GM23338 (cell line): ENCODE data around the gene ARHGDIA. TPM values are rescaled to one million over a fixed set of nuclear protein-coding genes. Genes with fewer than 3 reads are reported as not detected.

ENCODE experiments used
- ATAC-seq: fragments of 200-7000 bp; cut with Tn5 transposase; 3 replicates; pipeline ENCODE4 v1.9.1; 2020
- DNase-seq: peaks from one replicate; pipeline ENCODE4 v3.0.0-alpha.2; 2015; ENCODE audit warnings: low spot score
- H2AFZ ChIP-seq: fragments of 200-600 bp; sonication (generic); 2 replicates; pipeline ENCODE4 v1.8.0; 2016; ENCODE audit warnings: antibody characterized with exemption, mild to moderate bottlenecking, moderate library complexity
- H3F3A ChIP-seq: fragments of 200-600 bp; sonication (generic); replicated peaks from 2 replicates; pipeline ENCODE4 v1.8.0; 2017; ENCODE audit warnings: antibody characterized with exemption, mixed run types, low read depth
- H3K27ac ChIP-seq: fragments of 200-600 bp; sonication (generic); 2 replicates; pipeline ENCODE4 v1.6.1; 2016; ENCODE audit warnings: low read depth
- H3K27me3 ChIP-seq: fragments of 200-600 bp; sonication (generic); 2 replicates; pipeline ENCODE4 v1.8.0; 2016; ENCODE audit warnings: mild to moderate bottlenecking, mixed run types, moderate library complexity; ENCODE audit not compliant: insufficient read depth
- H3K36me3 ChIP-seq: fragments of 200-600 bp; sonication (generic); 2 replicates; pipeline ENCODE4 v1.8.0; 2016; ENCODE audit warnings: mild to moderate bottlenecking; ENCODE audit not compliant: insufficient read depth
- H3K4me1 ChIP-seq: fragments of 200-600 bp; sonication (generic); 2 replicates; pipeline ENCODE4 v1.8.0; 2016; ENCODE audit warnings: mild to moderate bottlenecking, moderate library complexity; ENCODE audit not compliant: insufficient read depth
- H3K4me2 ChIP-seq: fragments of 200-600 bp; sonication (generic); 2 replicates; pipeline ENCODE4 v1.7.1; 2017; ENCODE audit warnings: mixed run types
- H3K4me3 ChIP-seq: fragments of 200-600 bp; sonication (generic); 2 replicates; pipeline ENCODE4 v1.6.1; 2016; ENCODE audit warnings: mixed run types
- H3K79me2 ChIP-seq: fragments of 200-600 bp; sonication (generic); replicated peaks from 2 replicates; pipeline ENCODE4 v1.8.0; 2017; ENCODE audit warnings: mild to moderate bottlenecking; ENCODE audit not compliant: insufficient read depth
- H3K9me2 ChIP-seq: fragments of 200-600 bp; sonication (generic); 2 replicates; pipeline ENCODE4 v1.8.0; 2017; ENCODE audit not compliant: insufficient read depth
- H4K20me1 ChIP-seq: fragments of 200-600 bp; sonication (generic); replicated peaks from 2 replicates; pipeline ENCODE4 v1.8.0; 2017; ENCODE audit warnings: mild to moderate bottlenecking; ENCODE audit not compliant: insufficient read depth
- H3K27ac Mint-ChIP-seq: 2 replicates; pipeline ENCODE4 v1.8.0; 2020; ENCODE audit warnings: inconsistent platforms, mild to moderate bottlenecking, moderate library complexity, mixed read lengths
- H3K27me3 Mint-ChIP-seq: 3 replicates; pipeline ENCODE4 v1.8.0; 2022; ENCODE audit warnings: low read depth, mild to moderate bottlenecking, moderate library complexity, mixed read lengths, inconsistent platforms; ENCODE audit not compliant: insufficient read depth, poor library complexity
- H3K36me3 Mint-ChIP-seq: 3 replicates; pipeline ENCODE4 v1.8.0; 2021; ENCODE audit warnings: low read depth, mild to moderate bottlenecking, inconsistent platforms, moderate library complexity, mixed read lengths
- H3K4me1 Mint-ChIP-seq: 3 replicates; pipeline ENCODE4 v1.8.0; 2020; ENCODE audit warnings: mild to moderate bottlenecking, inconsistent platforms, mixed read lengths
- H3K4me3 Mint-ChIP-seq: 3 replicates; pipeline ENCODE4 v1.8.0; 2021; ENCODE audit warnings: moderate library complexity, mild to moderate bottlenecking, inconsistent platforms, mixed read lengths
- H3K9me3 Mint-ChIP-seq: 3 replicates; pipeline ENCODE4 v1.8.0; 2020; ENCODE audit warnings: moderate library complexity, mild to moderate bottlenecking, inconsistent platforms, mixed read lengths
- CREB1 ChIP-seq: fragments of 250-450 bp; sonication (Bioruptor Pico); IDR thresholded peaks from 2 replicates; pipeline ENCODE4 v1.5.0; 2020; ENCODE audit warnings: low read depth, mild to moderate bottlenecking, moderate library complexity
- ETS1 ChIP-seq: IDR thresholded peaks from 2 replicates; pipeline ENCODE4 v1.6.1; 2016; ENCODE audit warnings: antibody characterized with exemption
- EZH2 ChIP-seq: fragments of 200-600 bp; sonication (generic); IDR thresholded peaks from one replicate; pipeline ENCODE4 v1.8.0; 2017; ENCODE audit warnings: antibody characterized with exemption, mild to moderate bottlenecking, low read depth; ENCODE audit not compliant: unreplicated experiment
- EZH2phosphoT487 ChIP-seq: fragments of 200-600 bp; sonication (generic); IDR thresholded peaks from one replicate; pipeline ENCODE4 v1.8.1; 2018; ENCODE audit warnings: antibody characterized with exemption; ENCODE audit not compliant: unreplicated experiment
- JUNB ChIP-seq: IDR thresholded peaks from one replicate; pipeline ENCODE4 v1.6.1; 2016; ENCODE audit warnings: antibody characterized with exemption; ENCODE audit not compliant: unreplicated experiment
- NANOG ChIP-seq: IDR thresholded peaks from 2 replicates; pipeline ENCODE4 v1.6.1; 2016; ENCODE audit warnings: antibody characterized with exemption, borderline replicate concordance
- POLR2AphosphoS5 ChIP-seq: IDR thresholded peaks from 2 replicates; pipeline ENCODE4 v1.6.1; 2016; ENCODE audit warnings: antibody characterized with exemption, low read depth
- REST ChIP-seq: IDR thresholded peaks from one replicate; pipeline ENCODE4 v1.6.1; 2018; ENCODE audit warnings: antibody characterized with exemption; ENCODE audit not compliant: unreplicated experiment
- STAT1 ChIP-seq: IDR thresholded peaks from one replicate; pipeline ENCODE4 v1.6.1; 2016; ENCODE audit warnings: antibody characterized with exemption; ENCODE audit not compliant: unreplicated experiment
- ZNF114 ChIP-seq: fragments of 250-450 bp; sonication (Bioruptor Pico); IDR thresholded peaks from 2 replicates; pipeline ENCODE4 v1.5.0; 2020; ENCODE audit warnings: mild to moderate bottlenecking, moderate library complexity
- ZNF331 ChIP-seq: fragments of 250-450 bp; sonication (Bioruptor Pico); IDR thresholded peaks from 2 replicates; pipeline ENCODE4 v1.5.0; 2020; ENCODE audit warnings: low read depth, mild to moderate bottlenecking, moderate library complexity
- polyA plus RNA-seq: library from polyadenylated mRNA; unstranded; fragments of >200 nt; fragmentation: Nextera tagmentation; extraction: Ambion mirVana; gene quantifications from 2 replicates; pipeline ENCODE4 v1.2.1, GENCODE V29; 2016
- total RNA-seq: library from RNA; depleted of rRNA; stranded (reverse); fragments of >200 nt; shearing (Covaris generic); gene quantifications from 2 replicates; pipeline ENCODE4 v1.2.3, GENCODE V29; 2014
- TF ChIP-seq, protein P1 (sequence below): fragments of 250-450 bp; sonication (Bioruptor Pico); IDR thresholded peaks from 2 replicates; pipeline ENCODE4 v1.5.0; 2020; ENCODE audit warnings: mild to moderate bottlenecking, moderate library complexity
- TF ChIP-seq, protein P2 (sequence below), 2 experiments: fragments of 200-600 bp in 1 of 2; sonication (generic) in 1 of 2; conservative IDR thresholded peaks; 2 replicates each; pipeline versions ENCODE4 v1.5.1 to v1.6.1; 2016 to 2017; ENCODE audit warnings: antibody characterized with exemption in 2 of 2, low read depth in 2 of 2, mild to moderate bottlenecking in 2 of 2, moderate library complexity in 1 of 2

Gene ARHGDIA
- total and polyA plus RNA-seq, 2 experiments from 2014 or later: 125 to 140 TPM

- H3K4me1 Mint-ChIP-seq: peaks cover 3% of the 10 kb centered on the region; the same call in 1 of the 3 replicates
- TF ChIP-seq STAT1 (no peak), EZH2 (no peak), NANOG (no peak), EZH2phosphoT487 (no peak), ETS1 (no peak), CREB1 (CRISPR knock-in tag) (no peak), ZNF114 (no peak), JUNB (no peak), POLR2AphosphoS5 (no peak), REST (no peak), ZNF331 (CRISPR knock-in tag) (no peak)
- TF ChIP-seq, protein P1, sequence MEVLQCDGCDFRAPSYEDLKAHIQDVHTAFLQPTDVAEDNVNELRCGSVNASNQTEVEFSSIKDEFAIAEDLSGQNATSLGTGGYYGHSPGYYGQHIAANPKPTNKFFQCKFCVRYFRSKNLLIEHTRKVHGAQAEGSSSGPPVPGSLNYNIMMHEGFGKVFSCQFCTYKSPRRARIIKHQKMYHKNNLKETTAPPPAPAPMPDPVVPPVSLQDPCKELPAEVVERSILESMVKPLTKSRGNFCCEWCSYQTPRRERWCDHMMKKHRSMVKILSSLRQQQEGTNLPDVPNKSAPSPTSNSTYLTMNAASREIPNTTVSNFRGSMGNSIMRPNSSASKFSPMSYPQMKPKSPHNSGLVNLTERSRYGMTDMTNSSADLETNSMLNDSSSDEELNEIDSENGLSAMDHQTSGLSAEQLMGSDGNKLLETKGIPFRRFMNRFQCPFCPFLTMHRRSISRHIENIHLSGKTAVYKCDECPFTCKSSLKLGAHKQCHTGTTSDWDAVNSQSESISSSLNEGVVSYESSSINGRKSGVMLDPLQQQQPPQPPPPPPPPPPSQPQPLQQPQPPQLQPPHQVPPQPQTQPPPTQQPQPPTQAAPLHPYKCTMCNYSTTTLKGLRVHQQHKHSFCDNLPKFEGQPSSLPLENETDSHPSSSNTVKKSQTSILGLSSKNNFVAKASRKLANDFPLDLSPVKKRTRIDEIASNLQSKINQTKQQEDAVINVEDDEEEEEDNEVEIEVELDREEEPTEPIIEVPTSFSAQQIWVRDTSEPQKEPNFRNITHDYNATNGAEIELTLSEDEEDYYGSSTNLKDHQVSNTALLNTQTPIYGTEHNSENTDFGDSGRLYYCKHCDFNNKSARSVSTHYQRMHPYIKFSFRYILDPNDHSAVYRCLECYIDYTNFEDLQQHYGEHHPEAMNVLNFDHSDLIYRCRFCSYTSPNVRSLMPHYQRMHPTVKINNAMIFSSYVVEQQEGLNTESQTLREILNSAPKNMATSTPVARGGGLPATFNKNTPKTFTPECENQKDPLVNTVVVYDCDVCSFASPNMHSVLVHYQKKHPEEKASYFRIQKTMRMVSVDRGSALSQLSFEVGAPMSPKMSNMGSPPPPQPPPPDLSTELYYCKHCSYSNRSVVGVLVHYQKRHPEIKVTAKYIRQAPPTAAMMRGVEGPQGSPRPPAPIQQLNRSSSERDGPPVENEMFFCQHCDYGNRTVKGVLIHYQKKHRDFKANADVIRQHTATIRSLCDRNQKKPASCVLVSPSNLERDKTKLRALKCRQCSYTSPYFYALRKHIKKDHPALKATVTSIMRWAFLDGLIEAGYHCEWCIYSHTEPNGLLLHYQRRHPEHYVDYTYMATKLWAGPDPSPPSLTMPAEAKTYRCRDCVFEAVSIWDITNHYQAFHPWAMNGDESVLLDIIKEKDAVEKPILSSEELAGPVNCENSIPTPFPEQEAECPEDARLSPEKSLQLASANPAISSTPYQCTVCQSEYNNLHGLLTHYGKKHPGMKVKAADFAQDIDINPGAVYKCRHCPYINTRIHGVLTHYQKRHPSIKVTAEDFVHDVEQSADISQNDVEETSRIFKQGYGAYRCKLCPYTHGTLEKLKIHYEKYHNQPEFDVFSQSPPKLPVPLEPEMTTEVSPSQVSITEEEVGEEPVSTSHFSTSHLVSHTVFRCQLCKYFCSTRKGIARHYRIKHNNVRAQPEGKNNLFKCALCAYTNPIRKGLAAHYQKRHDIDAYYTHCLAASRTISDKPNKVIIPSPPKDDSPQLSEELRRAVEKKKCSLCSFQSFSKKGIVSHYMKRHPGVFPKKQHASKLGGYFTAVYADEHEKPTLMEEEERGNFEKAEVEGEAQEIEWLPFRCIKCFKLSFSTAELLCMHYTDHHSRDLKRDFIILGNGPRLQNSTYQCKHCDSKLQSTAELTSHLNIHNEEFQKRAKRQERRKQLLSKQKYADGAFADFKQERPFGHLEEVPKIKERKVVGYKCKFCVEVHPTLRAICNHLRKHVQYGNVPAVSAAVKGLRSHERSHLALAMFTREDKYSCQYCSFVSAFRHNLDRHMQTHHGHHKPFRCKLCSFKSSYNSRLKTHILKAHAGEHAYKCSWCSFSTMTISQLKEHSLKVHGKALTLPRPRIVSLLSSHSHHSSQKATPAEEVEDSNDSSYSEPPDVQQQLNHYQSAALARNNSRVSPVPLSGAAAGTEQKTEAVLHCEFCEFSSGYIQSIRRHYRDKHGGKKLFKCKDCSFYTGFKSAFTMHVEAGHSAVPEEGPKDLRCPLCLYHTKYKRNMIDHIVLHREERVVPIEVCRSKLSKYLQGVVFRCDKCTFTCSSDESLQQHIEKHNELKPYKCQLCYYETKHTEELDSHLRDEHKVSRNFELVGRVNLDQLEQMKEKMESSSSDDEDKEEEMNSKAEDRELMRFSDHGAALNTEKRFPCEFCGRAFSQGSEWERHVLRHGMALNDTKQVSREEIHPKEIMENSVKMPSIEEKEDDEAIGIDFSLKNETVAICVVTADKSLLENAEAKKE (CRISPR knock-in tag): no peak
- TF ChIP-seq, protein P2, sequence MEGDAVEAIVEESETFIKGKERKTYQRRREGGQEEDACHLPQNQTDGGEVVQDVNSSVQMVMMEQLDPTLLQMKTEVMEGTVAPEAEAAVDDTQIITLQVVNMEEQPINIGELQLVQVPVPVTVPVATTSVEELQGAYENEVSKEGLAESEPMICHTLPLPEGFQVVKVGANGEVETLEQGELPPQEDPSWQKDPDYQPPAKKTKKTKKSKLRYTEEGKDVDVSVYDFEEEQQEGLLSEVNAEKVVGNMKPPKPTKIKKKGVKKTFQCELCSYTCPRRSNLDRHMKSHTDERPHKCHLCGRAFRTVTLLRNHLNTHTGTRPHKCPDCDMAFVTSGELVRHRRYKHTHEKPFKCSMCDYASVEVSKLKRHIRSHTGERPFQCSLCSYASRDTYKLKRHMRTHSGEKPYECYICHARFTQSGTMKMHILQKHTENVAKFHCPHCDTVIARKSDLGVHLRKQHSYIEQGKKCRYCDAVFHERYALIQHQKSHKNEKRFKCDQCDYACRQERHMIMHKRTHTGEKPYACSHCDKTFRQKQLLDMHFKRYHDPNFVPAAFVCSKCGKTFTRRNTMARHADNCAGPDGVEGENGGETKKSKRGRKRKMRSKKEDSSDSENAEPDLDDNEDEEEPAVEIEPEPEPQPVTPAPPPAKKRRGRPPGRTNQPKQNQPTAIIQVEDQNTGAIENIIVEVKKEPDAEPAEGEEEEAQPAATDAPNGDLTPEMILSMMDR (conservative IDR thresholded peaks at IDR 0.05; ENCODE audit: low read depth in 2 of 2): no peak
- peaks cover 6% of the 10 kb centered on the region for H3K4me1 ChIP-seq
- peaks cover 7% of the 10 kb centered on the region for H3K79me2 ChIP-seq
- H3K9me3 Mint-ChIP-seq: no peaks in the 10 kb centered on the region
- peaks cover 27% of the 10 kb centered on the region for H3F3A ChIP-seq
- no peak overlapping the region for H2AFZ ChIP-seq
- no peak overlapping the region for H3K27ac ChIP-seq
- no peaks in the 10 kb centered on the region for H3K9me2 ChIP-seq
- H3K36me3 Mint-ChIP-seq: 0 out of 3 replicates have a peak, but pooled peaks cover 3% of the 10 kb centered on the region
- H3K27ac Mint-ChIP-seq: no peak overlapping the region
- H4K20me1 ChIP-seq: peaks cover 9% of the 10 kb centered on the region
- no peak overlapping the region for H3K4me2 ChIP-seq
- no peak overlapping the region for H3K4me3 ChIP-seq
- no peak for ATAC-seq
- H3K36me3 ChIP-seq: peaks cover 6% of the 10 kb centered on the region; the same call in 1 of the 2 replicates
- peaks cover 3% of the 10 kb centered on the region; the same call in 1 of the 2 replicates for H3K27me3 ChIP-seq
- H3K4me3 Mint-ChIP-seq: no peak overlapping the region
- DNase-seq: no peak
- H3K27me3 Mint-ChIP-seq: peaks cover 9% of the 10 kb centered on the region
Measured at GRCh38 chr17:81907219-81908145, 36.3 kb upstream of the ARHGDIA start.
